Aorta (tissue), 5 donors: ENCODE results near the gene UBE4A. TPM values are rescaled to one million over a fixed set of nuclear protein-coding genes. Genes with fewer than 3 reads are reported as not detected.

Experiments used
- ATAC-seq: fragments of 200-7000 bp; cut with Tn5 transposase; one replicate; pipeline ENCODE4 v1.9.1; 2022; ENCODE audit warnings: moderate library complexity; ENCODE audit not compliant: low FRiP score
- DNase-seq, 2 donors: peaks; one replicate each; pipeline ENCODE4 v3.0.0-alpha.2; 2020
- H3K27ac ChIP-seq, 2 donors: one replicate each; pipeline ENCODE4 v1.5.1; 2013; ENCODE audit warnings: low read length in 2 of 2, mild to moderate bottlenecking in 2 of 2, moderate library complexity in 2 of 2, control low read depth in 1 of 2, inconsistent platforms in 1 of 2, low read depth in 1 of 2
- H3K27me3 ChIP-seq, 2 donors: one replicate each; pipeline ENCODE4 v1.6.1; 2013; ENCODE audit warnings: control low read depth in 1 of 2, low read length in 1 of 2, mild to moderate bottlenecking in 1 of 2, moderate library complexity in 1 of 2; ENCODE audit not compliant: insufficient read depth in 2 of 2, control insufficient read depth in 1 of 2
- H3K36me3 ChIP-seq, 2 donors: one replicate each; pipeline ENCODE4 v1.6.1; 2013; ENCODE audit warnings: control low read depth in 1 of 2, low read length in 1 of 2, mild to moderate bottlenecking in 1 of 2; ENCODE audit not compliant: insufficient read depth in 2 of 2, control insufficient read depth in 1 of 2
- H3K4me1 ChIP-seq, 2 donors: one replicate each; pipeline ENCODE4 v1.6.1; 2013; ENCODE audit warnings: low read length in 2 of 2, control low read depth in 1 of 2, mild to moderate bottlenecking in 1 of 2, moderate library complexity in 1 of 2; ENCODE audit not compliant: insufficient read depth in 2 of 2, control insufficient read depth in 1 of 2
- H3K4me3 ChIP-seq, 2 donors: one replicate each; pipeline ENCODE4 v1.5.1; 2013; ENCODE audit warnings: low read length in 2 of 2, control low read depth in 1 of 2, mild to moderate bottlenecking in 1 of 2
- H3K9me3 ChIP-seq: one replicate; pipeline ENCODE4 v1.6.1; 2013; ENCODE audit warnings: mild to moderate bottlenecking, low read length; ENCODE audit not compliant: control insufficient read depth
- WGBS, 2 donors: extraction: QIAGEN DNeasy Blood & Tissue Kit; methylation state at CpG; one replicate each; pipeline ENCODE4 v1.1.7; 2013; 5-methylcytosine and 5-hydroxymethylcytosine counted together
- intact Hi-C, 2 donors: fragments of 100-400 bp; cut with DNase I; formaldehyde crosslinking; loops; one replicate each; pipeline versions ENCODE4 v1.14.2 to v1.15.0; 2022
- polyA plus RNA-seq, 2 donors: library from polyadenylated mRNA; stranded (reverse); fragments of 200-250 nt; gene quantifications; one replicate each; pipeline ENCODE4 v1.2.3, GENCODE V29; 2013
- total RNA-seq, 2 donors: library from RNA; stranded (reverse); fragmentation: NEBNext Ultra II Directional; extraction: Animal tissue kit (Norgen Biotek cat#: 25700); gene quantifications; one replicate each; pipeline ENCODE4 v1.2.1, GENCODE V29; 2021
- donor health status: healthy with polysubstance abuse.
- donor health status: Bipolar disorder and iron deficiency.
- donor health status: DM: no; HTN: no; CAD: no.
- donor health status: DM: no; HTN: no; CAD: no.
- donor health status: DM: yes; HTN: yes; CAD: no.

The UBE4A gene
- total and polyA plus RNA-seq, 4 donors = 3.3 to 35.2 (median 23.8) TPM

GRCh38 chr11:118379497-118379896 lies 20.1 kb downstream of the UBE4A start:
- Histone ChIP-seq H3K36me3 (peaks cover 12 to 17% of the 10 kb centered on the region in 2 donors), H3K4me3 (no peak overlapping the region), H3K9me3 (no peaks in the 10 kb centered on the region), H3K27me3 (no peaks in the 10 kb centered on the region), H3K27ac (no peak overlapping the region), H3K4me1 (no peaks in the 10 kb centered on the region)
- intact Hi-C loops = no loop called here
- ATAC-seq (no peak), DNase-seq (no peak)
- WGBS, 2 donors = 83 to 89% methylated on average over 4 of the region's 4 CpGs

DNA sequence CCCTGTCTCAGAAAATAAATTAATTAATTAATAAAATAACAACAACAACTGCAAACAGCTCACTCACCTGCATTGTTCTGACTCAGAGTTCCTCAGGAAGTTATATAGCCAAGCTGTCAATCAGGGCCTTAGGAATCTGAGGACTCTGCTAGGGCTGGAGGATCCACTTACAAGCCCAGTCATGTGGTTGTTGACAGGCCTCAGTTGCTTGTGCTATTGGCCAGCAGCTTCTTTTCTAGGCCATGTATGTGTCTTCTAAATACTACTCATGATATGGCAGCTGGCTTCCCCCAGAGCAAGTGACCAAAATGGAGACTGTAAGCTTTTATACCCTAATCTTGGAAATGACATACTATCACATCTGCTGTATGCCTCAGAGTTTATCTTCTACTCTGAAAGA lies 21.2 kb downstream of the UBE4A start:
- intact Hi-C loops = no loop called here

GRCh38 chr11:118382954-118383353 lies 23.6 kb downstream of the UBE4A start:
- DNase-seq = no peak
- no peak overlapping the region for H3K4me3 ChIP-seq
- ATAC-seq = no peak
- no peaks in the 10 kb centered on the region for H3K9me3 ChIP-seq
- WGBS, 2 donors = 91 to 92% methylated on average over 3 of the region's 3 CpGs
- intact Hi-C loops = no loop called here
- H3K36me3 ChIP-seq = peaks cover 15 to 25% of the 10 kb centered on the region in 2 donors
- H3K27me3 ChIP-seq = no peaks in the 10 kb centered on the region
- H3K27ac ChIP-seq = no peak overlapping the region
- H3K4me1 ChIP-seq = no peaks in the 10 kb centered on the region

More for the DNA sequence above, 21.2 kb downstream of the UBE4A start:
- no peak overlapping the region for H3K27ac ChIP-seq
- H3K4me1 ChIP-seq = no peaks in the 10 kb centered on the region
- no peak for DNase-seq
- no peaks in the 10 kb centered on the region for H3K27me3 ChIP-seq
- ATAC-seq = no peak
- H3K4me3 ChIP-seq = no peak overlapping the region
- no peaks in the 10 kb centered on the region for H3K9me3 ChIP-seq
- H3K36me3 ChIP-seq = peaks cover 12 to 18% of the 10 kb centered on the region in 2 donors

- H3K36me3 ChIP-seq = peaks cover 15 to 25% of the 10 kb centered on the region in 2 donors
- no peaks in the 10 kb centered on the region for H3K27me3 ChIP-seq
- H3K4me1 ChIP-seq = no peaks in the 10 kb centered on the region
- DNase-seq (no peak), ATAC-seq (no peak)
- H3K4me3 ChIP-seq = no peak overlapping the region
- intact Hi-C loops = no loop called here
- no peaks in the 10 kb centered on the region for H3K9me3 ChIP-seq
- WGBS, 2 donors = 94 to 97% methylated on average over 3 of the region's 3 CpGs
- no peak overlapping the region for H3K27ac ChIP-seq
Observed at GRCh38 chr11:118383657-118384056, 24.3 kb downstream of the UBE4A start.

DNA sequence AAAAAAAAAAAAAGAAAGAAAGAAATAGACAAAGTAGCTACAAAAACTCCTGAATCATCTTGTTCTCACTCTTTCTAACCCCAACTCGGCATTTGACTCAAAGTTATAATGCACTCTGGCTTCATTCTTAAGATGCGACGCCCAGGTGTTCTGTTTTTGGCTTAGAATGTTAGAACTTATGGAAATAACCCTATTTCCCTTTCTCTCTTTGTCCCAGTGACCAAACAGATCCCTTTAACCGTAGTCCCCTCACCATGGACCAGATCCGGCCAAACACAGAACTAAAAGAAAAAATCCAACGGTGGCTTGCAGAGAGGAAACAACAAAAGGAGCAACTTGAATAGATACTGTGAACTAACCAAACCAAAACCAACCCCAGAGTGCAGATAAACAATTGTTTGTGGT lies 36.7 kb downstream of the UBE4A start:
- WGBS, 2 donors = 85 to 91% methylated on average over 6 of the region's 6 CpGs
- intact Hi-C loops = no loop called here
- no peaks in the 10 kb centered on the region for H3K9me3 ChIP-seq
- H3K27ac ChIP-seq = no peak overlapping the region
- peaks cover 4 to 5% of the 10 kb centered on the region in 2 donors for H3K36me3 ChIP-seq
- no peaks in the 10 kb centered on the region for H3K27me3 ChIP-seq
- DNase-seq = no peak
- no peak for ATAC-seq
- H3K4me3 ChIP-seq = no peak overlapping the region
- no peaks in the 10 kb centered on the region for H3K4me1 ChIP-seq

DNA sequence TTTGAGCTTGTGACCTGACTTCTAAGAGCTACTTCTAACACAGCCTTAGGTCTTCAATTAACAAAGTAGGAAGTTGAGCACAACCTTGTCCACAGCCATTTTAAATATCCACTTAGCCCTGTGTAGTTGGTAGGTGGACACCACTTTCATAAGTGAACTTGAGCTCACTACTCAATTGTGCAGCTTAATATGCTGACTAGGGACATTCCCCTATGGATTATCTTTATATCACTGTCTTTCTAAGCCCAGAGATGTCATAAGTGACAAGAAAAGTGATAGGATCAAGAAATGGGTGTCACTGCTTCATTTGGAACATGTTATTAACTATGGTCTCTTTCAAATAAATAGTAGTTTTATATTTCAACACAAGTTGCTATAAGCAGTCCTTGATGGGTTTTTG lies 38.0 kb downstream of the UBE4A start:
- Histone ChIP-seq H3K36me3 (peaks cover 3 to 4% of the 10 kb centered on the region in 2 donors), H3K27ac (no peak overlapping the region), H3K9me3 (no peaks in the 10 kb centered on the region), H3K4me3 (no peak overlapping the region), H3K27me3 (no peaks in the 10 kb centered on the region), H3K4me1 (no peaks in the 10 kb centered on the region)
- intact Hi-C loops = no loop called here
- no peak for DNase-seq
- no peak for ATAC-seq

- no peak for DNase-seq
- Histone ChIP-seq H3K27ac (no peak overlapping the region), H3K36me3 (peaks cover 0 to 4% of the 10 kb centered on the region in 2 donors), H3K9me3 (no peaks in the 10 kb centered on the region), H3K27me3 (no peaks in the 10 kb centered on the region), H3K4me1 (no peaks in the 10 kb centered on the region), H3K4me3 (no peak overlapping the region)
- no peak for ATAC-seq
- intact Hi-C loops = no loop called here
- WGBS, 2 donors = 66% methylated on average over 3 of the region's 3 CpGs
Observed at GRCh38 chr11:118398791-118399559, 39.6 kb downstream of the UBE4A start.

GRCh38 chr11:118401151-118401879 lies 41.9 kb downstream of the UBE4A start, which contains the start of gene ATP5MG:
Gene ATP5MG (plus strand): TSS chr11:118401606. CDS start chr11:118401666, 60 bp downstream.
- Histone ChIP-seq H3K27ac (peak within 1 kb of the TSS in 1 of 2 donors; percentile 73), H3K36me3 (no peaks in the 10 kb centered on the region), H3K9me3 (no peaks in the 10 kb centered on the region), H3K4me3 (peak within 1 kb of the TSS; percentile 65 to 93), H3K4me1 (no peaks in the 10 kb centered on the region), H3K27me3 (no peaks in the 10 kb centered on the region)
- ATAC-seq = peak; percentile 95
- intact Hi-C loops = loop anchor here (1.0 to 5.0 kb wide), 3 partner anchors 36 to 86 kb away; partner anchors contain the start of gene KMT2A (in 1 of the 2)
- peak; percentile 94 to 97 for DNase-seq
- 0% methylated on average over 51 of the region's 51 CpGs for WGBS, 2 donors
